ENCODE measurements around the gene NAGPA. TPM values are rescaled to one million over a fixed set of nuclear protein-coding genes. Genes with fewer than 3 reads are reported as not detected.

The NAGPA gene
- total and polyA plus RNA-seq, 5 donors: 5.3 to 10.0 (median 7.6) TPM

DNA sequence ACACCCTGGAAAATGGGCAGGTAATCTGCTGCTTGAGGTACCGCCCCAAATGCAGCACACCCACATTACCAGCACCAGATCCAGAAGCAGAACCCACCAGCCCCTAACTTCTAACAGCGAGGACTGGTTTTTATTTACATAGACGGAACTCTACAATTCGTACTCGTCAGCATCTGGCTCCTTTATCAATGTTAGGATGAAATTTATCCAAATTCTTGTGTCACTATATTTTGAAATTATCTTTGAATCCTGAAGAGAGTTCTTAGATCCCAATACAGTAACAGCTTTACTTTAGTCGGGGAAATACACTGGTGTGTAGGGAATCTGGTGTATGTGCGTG, 37.6 kb upstream of the NAGPA start:
- Histone ChIP-seq H3K4me1 (ENCODE audit: control insufficient read depth, insufficient read depth, low read length) (no peaks in the 10 kb centered on the region), H3K27me3 (ENCODE audit: control insufficient read depth, insufficient read depth) (no peaks in the 10 kb centered on the region), H3K27ac (ENCODE audit: low read length) (peak overlapping the region; percentile 81), H3K9me3 (ENCODE audit: control insufficient read depth, low read length) (no peaks in the 10 kb centered on the region), H3K4me3 (ENCODE audit: low read length) (peak overlapping the region; percentile 64)
- 58% methylated on average over 7 of the region's 7 CpGs for WGBS
- DNase-seq: no peak
- no peak for ATAC-seq
- intact Hi-C loops (cut with DNase I): no loop called here

DNA sequence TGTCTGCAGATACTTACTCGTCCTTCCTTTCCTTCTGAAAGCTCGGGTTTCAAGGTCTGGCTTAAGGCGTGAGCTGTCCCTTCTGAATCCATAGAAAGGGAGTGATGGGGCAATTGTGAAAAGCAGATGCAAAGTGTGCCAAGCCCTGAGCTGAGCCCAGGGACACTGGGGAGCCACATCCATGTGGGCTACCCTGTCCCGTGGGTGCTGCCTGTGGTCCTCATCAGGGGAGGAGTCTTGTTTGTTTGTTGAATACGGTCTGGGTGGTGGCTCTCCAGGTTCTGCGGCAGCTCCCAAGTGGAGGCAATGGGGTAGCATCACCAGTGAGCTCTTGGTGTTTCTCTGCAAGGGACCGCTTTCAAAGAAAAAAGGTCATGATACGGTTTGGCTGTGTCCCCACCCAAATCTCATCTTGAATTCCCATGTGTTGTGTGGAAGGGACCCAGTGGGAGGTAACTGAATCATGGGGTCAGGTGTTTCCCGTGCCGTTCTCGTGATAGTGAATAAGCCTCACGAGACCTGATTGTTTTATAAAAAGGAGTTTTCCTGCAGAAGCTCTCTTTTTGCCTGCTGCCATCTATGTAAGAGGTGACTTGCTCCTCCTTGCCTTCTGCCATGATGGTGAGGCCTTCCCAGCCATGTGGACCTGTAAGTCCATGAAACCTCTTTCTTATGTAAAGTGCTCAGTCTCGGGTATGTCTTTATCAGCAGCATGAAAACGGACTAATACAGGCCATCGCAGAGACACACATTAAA, 36.9 kb upstream of the NAGPA start:
- Histone ChIP-seq H3K9me3 (ENCODE audit: control insufficient read depth, low read length) (no peaks in the 10 kb centered on the region), H3K27me3 (ENCODE audit: control insufficient read depth, insufficient read depth) (no peaks in the 10 kb centered on the region), H3K27ac (ENCODE audit: low read length) (no peak overlapping the region), H3K4me3 (ENCODE audit: low read length) (no peak overlapping the region), H3K4me1 (ENCODE audit: control insufficient read depth, insufficient read depth, low read length) (no peaks in the 10 kb centered on the region)
- 92% methylated on average over 15 of the region's 15 CpGs for WGBS
- intact Hi-C loops (cut with DNase I): no loop called here
- ATAC-seq (no peak), DNase-seq (no peak)

DNA sequence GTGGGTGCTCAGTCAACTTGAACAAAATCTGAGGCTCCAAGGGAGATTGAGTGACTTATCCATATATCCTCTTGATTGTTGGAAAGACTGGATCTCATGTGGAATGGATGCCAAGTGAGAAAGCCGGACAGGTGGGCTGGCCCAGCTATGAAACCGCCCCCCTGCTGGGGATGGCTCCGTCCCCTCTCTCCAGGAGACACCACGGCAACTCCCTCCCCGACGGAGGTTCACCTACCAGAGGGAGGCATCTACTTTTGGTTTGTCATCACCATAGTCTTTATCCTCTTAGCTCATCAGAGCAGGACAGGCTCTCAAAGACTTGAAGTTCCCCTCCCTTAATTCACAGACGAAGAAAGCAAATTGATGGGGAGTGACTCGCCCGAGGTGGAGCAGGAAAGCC, 36.1 kb upstream of the NAGPA start:
- no peaks in the 10 kb centered on the region for H3K4me1 ChIP-seq (ENCODE audit: control insufficient read depth, insufficient read depth, low read length)
- ATAC-seq (no peak), DNase-seq (no peak)
- H3K27ac ChIP-seq (ENCODE audit: low read length): no peak overlapping the region
- no peak overlapping the region for H3K4me3 ChIP-seq (ENCODE audit: low read length)
- intact Hi-C loops (cut with DNase I): no loop called here
- 90% methylated on average over 9 of the region's 9 CpGs for WGBS
- H3K9me3 ChIP-seq (ENCODE audit: control insufficient read depth, low read length): no peaks in the 10 kb centered on the region
- no peaks in the 10 kb centered on the region for H3K27me3 ChIP-seq (ENCODE audit: control insufficient read depth, insufficient read depth)

DNA sequence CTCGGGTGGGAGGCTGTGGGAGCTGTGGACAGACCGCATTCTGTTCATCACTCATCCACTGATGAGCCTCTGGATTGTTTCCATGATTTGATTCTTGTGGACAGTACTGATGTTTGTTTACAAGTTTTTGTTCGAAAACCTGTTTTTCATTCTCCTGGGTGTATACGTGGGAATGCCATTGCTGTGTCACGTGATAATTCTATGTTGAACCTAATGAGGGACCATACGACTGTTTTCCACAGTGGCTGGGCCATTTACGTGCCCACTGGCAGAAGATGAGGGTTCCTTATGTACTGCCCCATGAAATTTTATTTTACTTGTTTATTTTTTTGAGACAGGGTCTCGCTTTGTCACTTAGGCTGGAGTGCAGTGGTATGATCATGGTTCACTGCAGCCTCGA, 35.3 kb upstream of the NAGPA start:
- intact Hi-C loops (cut with DNase I): no loop called here
- ATAC-seq: no peak
- H3K9me3 ChIP-seq (ENCODE audit: control insufficient read depth, low read length): no peaks in the 10 kb centered on the region
- no peak for DNase-seq
- WGBS: 83% methylated on average over 9 of the region's 9 CpGs
- no peaks in the 10 kb centered on the region for H3K27me3 ChIP-seq (ENCODE audit: control insufficient read depth, insufficient read depth)
- H3K4me3 ChIP-seq (ENCODE audit: low read length): no peak overlapping the region
- H3K27ac ChIP-seq (ENCODE audit: low read length): no peak overlapping the region
- no peaks in the 10 kb centered on the region for H3K4me1 ChIP-seq (ENCODE audit: control insufficient read depth, insufficient read depth, low read length)

DNA sequence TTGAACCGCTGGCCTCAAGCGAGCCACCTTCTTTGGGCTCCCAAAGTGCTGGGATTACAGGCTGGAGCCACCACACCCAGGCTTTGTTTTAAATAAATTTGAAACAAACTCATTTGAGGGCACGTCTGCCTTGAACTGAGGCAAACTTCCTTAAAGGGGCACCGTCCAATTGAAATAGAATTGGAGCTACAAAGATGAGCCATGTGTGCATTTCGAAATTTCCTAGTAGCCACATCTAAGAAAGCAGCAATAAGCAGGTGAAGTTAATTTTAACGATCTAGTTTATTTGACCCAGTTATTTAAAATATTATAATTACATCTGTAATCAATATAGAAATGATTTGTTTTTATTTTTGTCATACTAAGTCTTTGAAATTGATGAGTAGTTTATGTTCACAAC, 32.8 kb upstream of the NAGPA start:
- 69% methylated on average over 6 of the region's 6 CpGs for WGBS
- no peak overlapping the region for H3K27ac ChIP-seq (ENCODE audit: low read length)
- H3K4me3 ChIP-seq (ENCODE audit: low read length): no peak overlapping the region
- no peak for DNase-seq
- H3K4me1 ChIP-seq (ENCODE audit: control insufficient read depth, insufficient read depth, low read length): no peaks in the 10 kb centered on the region
- no peaks in the 10 kb centered on the region for H3K9me3 ChIP-seq (ENCODE audit: control insufficient read depth, low read length)
- intact Hi-C loops (cut with DNase I): no loop called here
- no peaks in the 10 kb centered on the region for H3K27me3 ChIP-seq (ENCODE audit: control insufficient read depth, insufficient read depth)
- no peak for ATAC-seq

DNA sequence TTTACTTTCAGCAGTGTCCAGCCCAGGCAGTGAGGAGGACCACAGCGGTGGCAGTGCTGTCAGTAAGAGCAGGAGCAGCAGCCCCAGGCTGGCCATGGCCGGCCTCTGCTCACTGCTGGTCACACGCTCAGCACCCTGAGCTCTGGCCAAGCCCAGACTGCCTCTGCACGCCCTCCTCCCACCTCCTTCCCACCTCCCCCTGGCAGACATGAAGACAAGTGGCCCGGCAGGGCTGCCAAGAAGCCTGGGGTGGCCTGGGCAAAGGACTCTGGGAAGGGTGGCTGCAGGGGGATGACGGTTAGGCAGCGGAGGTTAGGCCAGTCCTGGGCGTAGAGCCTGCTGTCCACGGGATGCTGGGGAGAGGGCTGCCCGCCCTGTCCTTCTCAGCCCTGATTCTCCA, 32.1 kb upstream of the NAGPA start, which contains the start of gene C16orf89:
C16orf89 (minus strand) TSS at position 144 of the 400 bp plus-strand sequence; CDS start at position 96, 48 bp downstream.
- Histone ChIP-seq H3K9me3 (ENCODE audit: control insufficient read depth, low read length) (no peaks in the 10 kb centered on the region), H3K4me3 (ENCODE audit: low read length) (no peak within 1 kb of the TSS), H3K4me1 (ENCODE audit: control insufficient read depth, insufficient read depth, low read length) (no peaks in the 10 kb centered on the region), H3K27me3 (ENCODE audit: control insufficient read depth, insufficient read depth) (no peaks in the 10 kb centered on the region), H3K27ac (ENCODE audit: low read length) (no peak within 1 kb of the TSS)
- ATAC-seq: peak; percentile 58 to 73
- DNase-seq: peak in 2 of 3 donors; percentile 77
- 47% methylated on average over 10 of the region's 10 CpGs for WGBS
- intact Hi-C loops (cut with DNase I): no loop called here

DNA sequence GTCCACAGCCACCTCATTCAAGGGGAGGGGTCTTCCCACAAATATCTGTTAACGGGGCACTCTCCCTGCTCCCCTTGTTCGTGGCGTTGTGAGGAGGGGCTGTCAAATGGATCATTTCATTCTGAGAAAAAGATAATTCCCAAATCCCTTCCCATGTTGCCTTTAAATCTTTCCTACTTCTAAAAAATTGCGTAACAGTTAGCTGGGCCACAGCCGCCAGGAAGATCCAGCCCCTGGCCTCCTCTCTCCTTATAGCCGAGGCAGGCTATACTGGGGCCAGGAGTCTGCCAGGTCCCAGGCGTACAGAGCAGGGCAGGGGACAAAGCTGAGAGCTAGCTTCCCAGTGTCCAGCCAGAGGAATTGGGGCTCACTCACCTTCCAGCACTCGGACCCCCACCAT, 31.6 kb upstream of the NAGPA start:
- intact Hi-C loops (cut with DNase I): no loop called here
- H3K27ac ChIP-seq (ENCODE audit: low read length): no peak overlapping the region
- H3K4me3 ChIP-seq (ENCODE audit: low read length): no peak overlapping the region
- H3K27me3 ChIP-seq (ENCODE audit: control insufficient read depth, insufficient read depth): no peaks in the 10 kb centered on the region
- DNase-seq: no peak
- 49% methylated on average over 8 of the region's 8 CpGs for WGBS
- ATAC-seq: peak in 1 of 2 donors; percentile 62
- no peaks in the 10 kb centered on the region for H3K9me3 ChIP-seq (ENCODE audit: control insufficient read depth, low read length)
- H3K4me1 ChIP-seq (ENCODE audit: control insufficient read depth, insufficient read depth, low read length): no peaks in the 10 kb centered on the region

DNA sequence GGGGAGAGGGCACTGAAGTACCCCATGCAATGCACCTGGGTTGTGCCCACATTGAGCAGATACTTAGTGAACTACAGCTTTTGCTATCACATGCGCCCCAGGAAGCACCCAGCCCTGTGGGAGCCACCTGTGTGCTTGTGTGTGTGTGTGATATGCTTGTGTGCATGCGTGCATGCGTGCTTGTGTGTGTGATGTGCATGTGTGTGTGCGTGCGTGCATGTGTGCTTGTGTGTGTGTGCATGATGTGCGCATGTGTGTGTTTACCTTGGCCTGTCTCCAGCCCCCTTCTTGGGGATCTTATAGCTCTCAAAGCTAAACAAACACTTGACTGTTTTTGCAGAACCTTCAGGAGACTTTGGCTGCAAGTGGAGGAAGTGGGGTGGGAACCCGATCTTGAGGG, 31.2 kb upstream of the NAGPA start:
- Histone ChIP-seq H3K27me3 (ENCODE audit: control insufficient read depth, insufficient read depth) (no peaks in the 10 kb centered on the region), H3K27ac (ENCODE audit: low read length) (no peak overlapping the region), H3K9me3 (ENCODE audit: control insufficient read depth, low read length) (no peaks in the 10 kb centered on the region), H3K4me3 (ENCODE audit: low read length) (no peak overlapping the region), H3K4me1 (ENCODE audit: control insufficient read depth, insufficient read depth, low read length) (no peaks in the 10 kb centered on the region)
- no peak for DNase-seq
- WGBS: 65% methylated on average over 7 of the region's 7 CpGs
- intact Hi-C loops (cut with DNase I): no loop called here
- ATAC-seq: no peak

DNA sequence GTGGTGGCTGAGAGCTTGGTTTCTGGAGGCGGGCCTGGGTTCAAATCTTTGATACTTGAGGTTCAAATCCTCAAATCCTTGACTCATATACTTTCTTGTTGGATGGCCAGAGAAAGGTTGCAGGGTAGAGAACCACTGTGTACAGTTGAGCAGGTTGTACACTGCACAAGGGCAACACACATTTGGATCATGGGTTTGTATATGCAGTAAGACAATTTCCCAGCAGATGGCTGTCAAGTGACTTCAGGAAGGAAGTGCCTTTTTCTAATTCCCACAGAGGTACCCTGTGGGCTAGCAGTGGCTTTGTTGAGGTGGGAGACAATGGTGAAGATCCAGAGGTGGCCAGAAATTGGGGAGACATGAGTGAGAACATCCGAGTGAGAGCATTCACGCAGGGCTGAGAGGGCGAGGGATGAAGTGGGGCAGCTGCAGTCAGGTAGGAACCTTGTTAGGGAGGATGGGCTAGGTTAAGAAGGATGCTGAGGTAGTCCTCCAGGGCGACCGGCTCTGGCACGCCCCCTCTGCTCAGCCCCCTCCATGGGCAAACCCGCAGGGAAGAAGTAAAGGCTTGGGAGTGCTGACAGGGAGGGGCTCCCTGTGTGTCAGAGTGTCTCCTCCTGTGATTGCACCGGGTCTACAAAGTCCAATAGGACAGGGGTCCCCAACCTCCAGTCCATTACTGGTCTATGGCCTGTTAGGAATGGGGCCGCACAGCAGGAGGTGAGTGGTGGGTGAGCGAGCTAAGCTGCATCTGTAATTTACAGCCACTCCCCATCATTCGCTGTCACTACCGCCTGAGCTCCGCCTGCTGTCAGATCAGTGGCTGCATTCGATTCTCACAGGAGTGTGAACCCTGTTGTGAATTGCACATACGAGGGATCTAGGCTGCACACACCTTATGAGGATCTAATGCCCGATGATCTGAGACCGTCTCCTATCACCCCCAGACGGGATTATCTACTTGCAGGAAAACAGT, 29.3 kb upstream of the NAGPA start:
- Histone ChIP-seq H3K9me3 (ENCODE audit: control insufficient read depth, low read length) (no peaks in the 10 kb centered on the region), H3K27ac (ENCODE audit: low read length) (no peak overlapping the region), H3K27me3 (ENCODE audit: control insufficient read depth, insufficient read depth) (no peaks in the 10 kb centered on the region), H3K4me3 (ENCODE audit: low read length) (no peak overlapping the region), H3K4me1 (ENCODE audit: control insufficient read depth, insufficient read depth, low read length) (no peaks in the 10 kb centered on the region)
- ATAC-seq (no peak), DNase-seq (no peak)
- WGBS: 59% methylated on average over 19 of the region's 19 CpGs
- intact Hi-C loops (cut with DNase I): no loop called here

DNA sequence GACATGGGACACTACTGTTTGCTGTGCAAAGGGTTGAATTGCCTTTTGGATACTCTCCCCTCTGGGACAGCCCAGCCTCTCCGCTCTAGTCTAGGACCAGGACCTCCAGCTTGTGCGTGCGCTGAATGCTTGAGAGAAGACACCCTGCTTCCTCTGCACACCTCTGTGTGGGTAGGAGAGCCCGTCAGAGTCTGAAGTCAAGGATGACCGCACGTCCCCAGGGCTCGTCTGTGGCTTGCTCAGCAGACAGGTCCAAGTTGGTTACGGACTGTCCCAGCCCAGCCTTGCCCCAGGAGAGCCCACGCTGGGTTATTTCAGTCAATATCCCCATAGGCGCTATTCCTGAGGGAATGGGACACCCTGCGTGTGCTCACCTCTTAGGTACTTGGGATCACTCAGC, 28.3 kb upstream of the NAGPA start:
- ATAC-seq (no peak), DNase-seq (no peak)
- intact Hi-C loops (cut with DNase I): no loop called here
- Histone ChIP-seq H3K27ac (ENCODE audit: low read length) (no peak overlapping the region), H3K27me3 (ENCODE audit: control insufficient read depth, insufficient read depth) (no peaks in the 10 kb centered on the region), H3K4me3 (ENCODE audit: low read length) (no peak overlapping the region), H3K4me1 (ENCODE audit: control insufficient read depth, insufficient read depth, low read length) (no peaks in the 10 kb centered on the region), H3K9me3 (ENCODE audit: control insufficient read depth, low read length) (no peaks in the 10 kb centered on the region)
- WGBS: 81% methylated on average over 11 of the region's 11 CpGs

DNA sequence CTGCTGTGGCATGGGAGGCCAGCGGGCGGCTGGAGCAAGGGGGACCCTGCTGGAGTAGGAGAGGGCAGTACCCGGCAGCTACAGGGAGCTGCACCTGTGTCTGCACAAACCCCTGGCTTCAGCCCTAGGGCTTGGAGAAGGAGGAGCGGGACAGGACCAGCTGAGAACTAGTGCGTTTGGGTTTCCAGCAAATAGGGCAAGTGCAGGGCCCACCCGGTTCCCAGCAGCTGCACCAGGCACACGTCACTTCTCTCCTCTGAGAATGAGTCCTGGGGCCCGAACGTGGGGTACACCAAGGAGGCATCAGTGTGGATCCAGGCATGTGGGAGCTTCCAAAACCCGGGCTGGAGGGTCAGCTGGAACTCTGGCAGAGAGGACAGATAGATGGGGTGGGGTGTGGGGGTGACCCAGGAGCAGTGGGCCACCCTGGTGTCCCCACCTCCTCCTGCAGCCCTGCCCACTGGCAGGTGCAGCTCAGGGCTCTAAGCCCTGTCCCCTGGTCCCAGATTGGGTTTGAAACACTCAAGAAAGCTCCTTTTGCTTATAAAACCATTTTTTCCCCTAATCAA, 26.4 kb upstream of the NAGPA start:
- Histone ChIP-seq H3K4me3 (ENCODE audit: low read length) (no peak overlapping the region), H3K4me1 (ENCODE audit: control insufficient read depth, insufficient read depth, low read length) (no peaks in the 10 kb centered on the region), H3K27ac (ENCODE audit: low read length) (no peak overlapping the region), H3K9me3 (ENCODE audit: control insufficient read depth, low read length) (no peaks in the 10 kb centered on the region), H3K27me3 (ENCODE audit: control insufficient read depth, insufficient read depth) (no peaks in the 10 kb centered on the region)
- 77% methylated on average over 10 of the region's 10 CpGs for WGBS
- ATAC-seq (no peak), DNase-seq (no peak)
- intact Hi-C loops (cut with DNase I): no loop called here

Data from right cardiac atrium (tissue), 5 donors.